CD8-positive, alpha-beta memory T cell (primary cell): Measurements from ENCODE around the gene CCDC68. TPM values are rescaled to one million over a fixed set of nuclear protein-coding genes. Genes with fewer than 3 reads are reported as not detected.

Source experiments
- CTCF ChIA-PET: fragments of 350-600 bp; sonication (Branson Sonifier 250); formaldehyde crosslinking; loops from one replicate; lab custom pipeline; 2021; ENCODE audit warnings: antibody characterized with exemption; lab: Charles Lee
- POLR2A ChIA-PET: fragments of 350-600 bp; sonication (Branson Sonifier 250); formaldehyde crosslinking; loops from one replicate; lab custom pipeline; 2021; ENCODE audit warnings: antibody characterized with exemption; lab: Charles Lee
- DNase-seq, 5 donors: peaks; one replicate each; pipeline versions ENCODE4 v3.0.0 to v3.0.0-alpha.2; 2020 to 2022; ENCODE audit warnings: mixed read lengths in 1 of 5
- H3K27ac ChIP-seq: one replicate; pipeline ENCODE4 v1.7.0; 2013; ENCODE audit warnings: low read depth, mild to moderate bottlenecking, low read length, moderate library complexity
- H3K27me3 ChIP-seq: 2 replicates; pipeline ENCODE4 v1.7.0; 2013; ENCODE audit warnings: low read length, mild to moderate bottlenecking; ENCODE audit not compliant: insufficient read depth, poor library complexity, severe bottlenecking
- H3K36me3 ChIP-seq: 2 replicates; pipeline ENCODE4 v1.7.0; 2013; ENCODE audit warnings: mild to moderate bottlenecking, low read length, moderate library complexity; ENCODE audit not compliant: insufficient read depth
- H3K4me1 ChIP-seq: 2 replicates; pipeline ENCODE4 v1.7.0; 2013; ENCODE audit warnings: mild to moderate bottlenecking, low read length, moderate library complexity; ENCODE audit not compliant: insufficient read depth
- H3K4me3 ChIP-seq: 2 replicates; pipeline ENCODE4 v1.7.0; 2013; ENCODE audit warnings: mild to moderate bottlenecking, low read length
- H3K9me3 ChIP-seq: 2 replicates; pipeline ENCODE4 v1.7.0; 2013; ENCODE audit warnings: mild to moderate bottlenecking, low read length
- H3K27ac Mint-ChIP-seq, 8 donors: one replicate each; pipeline ENCODE4 v1.8.0; 2020 to 2021; ENCODE audit warnings: mixed read lengths in 8 of 8, mild to moderate bottlenecking in 6 of 8, inconsistent platforms in 3 of 8, moderate library complexity in 3 of 8
- H3K27me3 Mint-ChIP-seq, 2 donors: one replicate each; pipeline ENCODE4 v1.8.0; 2020 to 2021; ENCODE audit warnings: mixed read lengths in 2 of 2, mild to moderate bottlenecking in 1 of 2, moderate library complexity in 1 of 2
- H3K36me3 Mint-ChIP-seq, 3 donors: one replicate each; pipeline ENCODE4 v1.8.0; 2020 to 2021; ENCODE audit warnings: mixed read lengths in 3 of 3, inconsistent platforms in 1 of 3, mild to moderate bottlenecking in 1 of 3
- H3K4me1 Mint-ChIP-seq, 3 donors: one replicate each; pipeline ENCODE4 v1.8.0; 2020 to 2021; ENCODE audit warnings: mixed read lengths in 3 of 3, inconsistent platforms in 1 of 3, mild to moderate bottlenecking in 1 of 3
- H3K4me3 Mint-ChIP-seq, 7 donors: one replicate each; pipeline ENCODE4 v1.8.0; 2020 to 2021; ENCODE audit warnings: mixed read lengths in 7 of 7, mild to moderate bottlenecking in 6 of 7, moderate library complexity in 4 of 7, inconsistent platforms in 2 of 7
- H3K9me3 Mint-ChIP-seq, 5 donors: one replicate each; pipeline ENCODE4 v1.8.0; 2020 to 2022; ENCODE audit warnings: mixed read lengths in 5 of 5, mild to moderate bottlenecking in 3 of 5, moderate library complexity in 2 of 5, inconsistent platforms in 1 of 5
- polyA plus RNA-seq: library from polyadenylated mRNA; unstranded; fragments of 300-500 nt; fragmentation: Illumina TruSeq; gene quantifications from one replicate; pipeline ENCODE4 v1.2.3, GENCODE V29; 2021
- total RNA-seq, 2 experiments: library from RNA; stranded (reverse); gene quantifications; one replicate each; pipeline ENCODE4 v1.2.3, GENCODE V29; 2021

Gene CCDC68
- total and polyA plus RNA-seq, 3 experiments from 2014 or later, result not detected

- Mint-ChIP-seq H3K36me3 (no peaks in the 10 kb centered on the region), H3K27me3 (peaks cover 0 to 9% of the 10 kb centered on the region in 2 donors), H3K9me3 (no peaks in the 10 kb centered on the region), H3K27ac (no peak overlapping the region), H3K4me1 (no peaks in the 10 kb centered on the region), H3K4me3 (no peak overlapping the region)
- Histone ChIP-seq H3K4me1 (no peaks in the 10 kb centered on the region), H3K27ac (no peak overlapping the region), H3K36me3 (no peaks in the 10 kb centered on the region), H3K27me3 (no peaks in the 10 kb centered on the region), H3K9me3 (no peaks in the 10 kb centered on the region), H3K4me3 (no peak overlapping the region)
- POLR2A ChIA-PET, result no interaction called here
- CTCF ChIA-PET, result no interaction called here
- no peak for DNase-seq
Measured at GRCh38 chr18:54991981-54992380, 32.7 kb upstream of the CCDC68 start.

GRCh38 chr18:54984908-54985307, 25.6 kb upstream of the CCDC68 start:
- no peaks in the 10 kb centered on the region for H3K9me3 ChIP-seq
- H3K36me3 Mint-ChIP-seq, result no peaks in the 10 kb centered on the region
- H3K27ac ChIP-seq, result no peak overlapping the region
- no peak for DNase-seq
- no peaks in the 10 kb centered on the region for H3K9me3 Mint-ChIP-seq
- POLR2A ChIA-PET, result no interaction called here
- H3K4me3 ChIP-seq, result no peak overlapping the region
- H3K4me1 Mint-ChIP-seq, result no peaks in the 10 kb centered on the region
- CTCF ChIA-PET, result no interaction called here
- H3K27me3 Mint-ChIP-seq, result peaks cover 2 to 3% of the 10 kb centered on the region in 2 donors
- H3K27ac Mint-ChIP-seq, result no peak overlapping the region
- no peaks in the 10 kb centered on the region for H3K27me3 ChIP-seq
- no peaks in the 10 kb centered on the region for H3K4me1 ChIP-seq
- H3K4me3 Mint-ChIP-seq, result no peak overlapping the region
- no peaks in the 10 kb centered on the region for H3K36me3 ChIP-seq

- no peaks in the 10 kb centered on the region for H3K9me3 Mint-ChIP-seq
- H3K4me1 ChIP-seq, result no peaks in the 10 kb centered on the region
- H3K27me3 Mint-ChIP-seq, result peaks cover 2 to 3% of the 10 kb centered on the region in 2 donors
- CTCF ChIA-PET, result interaction anchor here (0.6 to 1.8 kb wide), 6 partner anchors 9 to 1685 kb away, joined by 3 to 7 read pairs (median 4); no protein-coding TSS in a partner anchor
- POLR2A ChIA-PET, result no interaction called here
- no peaks in the 10 kb centered on the region for H3K36me3 ChIP-seq
- H3K36me3 Mint-ChIP-seq, result no peaks in the 10 kb centered on the region
- H3K9me3 ChIP-seq, result no peaks in the 10 kb centered on the region
- DNase-seq, result no peak
- no peak overlapping the region for H3K4me3 ChIP-seq
- no peaks in the 10 kb centered on the region for H3K4me1 Mint-ChIP-seq
- no peak overlapping the region for H3K27ac Mint-ChIP-seq
- H3K27ac ChIP-seq, result no peak overlapping the region
- H3K4me3 Mint-ChIP-seq, result no peak overlapping the region
- no peaks in the 10 kb centered on the region for H3K27me3 ChIP-seq
Measured at GRCh38 chr18:54983791-54984190, 24.5 kb upstream of the CCDC68 start.

- no peak overlapping the region for H3K4me3 ChIP-seq
- Mint-ChIP-seq H3K4me1 (no peaks in the 10 kb centered on the region), H3K27me3 (peaks cover 2 to 3% of the 10 kb centered on the region in 2 donors), H3K36me3 (no peaks in the 10 kb centered on the region), H3K4me3 (no peak overlapping the region), H3K9me3 (no peaks in the 10 kb centered on the region), H3K27ac (no peak overlapping the region)
- H3K27ac ChIP-seq, result no peak overlapping the region
- ChIA-PET POLR2A (no interaction called here), CTCF (interaction anchor here (0.6 to 1.8 kb wide), 6 partner anchors 8 to 1685 kb away, joined by 3 to 7 read pairs (median 4); no protein-coding TSS in a partner anchor)
- peak in 2 of 5 donors; percentile 4 to 9 for DNase-seq
- no peaks in the 10 kb centered on the region for H3K27me3 ChIP-seq
- H3K9me3 ChIP-seq, result no peaks in the 10 kb centered on the region
- no peaks in the 10 kb centered on the region for H3K36me3 ChIP-seq
- no peaks in the 10 kb centered on the region for H3K4me1 ChIP-seq
Measured at GRCh38 chr18:54983041-54983686, 23.9 kb upstream of the CCDC68 start.

- Mint-ChIP-seq H3K27ac (no peak overlapping the region), H3K27me3 (peaks cover 2 to 3% of the 10 kb centered on the region in 2 donors), H3K9me3 (no peaks in the 10 kb centered on the region), H3K4me1 (no peaks in the 10 kb centered on the region), H3K36me3 (no peaks in the 10 kb centered on the region), H3K4me3 (no peak overlapping the region)
- no peaks in the 10 kb centered on the region for H3K9me3 ChIP-seq
- H3K4me3 ChIP-seq, result no peak overlapping the region
- H3K4me1 ChIP-seq, result no peaks in the 10 kb centered on the region
- ChIA-PET CTCF (no interaction called here), POLR2A (no interaction called here)
- no peak overlapping the region for H3K27ac ChIP-seq
- H3K36me3 ChIP-seq, result no peaks in the 10 kb centered on the region
- H3K27me3 ChIP-seq, result no peaks in the 10 kb centered on the region
- DNase-seq, result no peak
Measured at GRCh38 chr18:54981076-54981475, 21.8 kb upstream of the CCDC68 start.

- Histone ChIP-seq H3K4me1 (no peaks in the 10 kb centered on the region), H3K27me3 (no peaks in the 10 kb centered on the region), H3K27ac (no peak overlapping the region), H3K36me3 (no peaks in the 10 kb centered on the region), H3K9me3 (no peaks in the 10 kb centered on the region), H3K4me3 (no peak overlapping the region)
- no peak overlapping the region for H3K4me3 Mint-ChIP-seq
- H3K27ac Mint-ChIP-seq, result no peak overlapping the region
- H3K27me3 Mint-ChIP-seq, result no peaks in the 10 kb centered on the region
- CTCF ChIA-PET, result interaction anchor here (1.2 to 1.3 kb wide), 2 partner anchors 8 to 11 kb away, joined by 3 to 5 read pairs; no protein-coding TSS in a partner anchor
- H3K9me3 Mint-ChIP-seq, result no peaks in the 10 kb centered on the region
- POLR2A ChIA-PET, result no interaction called here
- no peaks in the 10 kb centered on the region for H3K36me3 Mint-ChIP-seq
- DNase-seq, result no peak
- H3K4me1 Mint-ChIP-seq, result no peaks in the 10 kb centered on the region
Measured at GRCh38 chr18:54975598-54975997, 16.3 kb upstream of the CCDC68 start.

GRCh38 chr18:54973046-54973445, 13.8 kb upstream of the CCDC68 start:
- no peaks in the 10 kb centered on the region for H3K36me3 Mint-ChIP-seq
- H3K9me3 Mint-ChIP-seq, result no peaks in the 10 kb centered on the region
- no peaks in the 10 kb centered on the region for H3K27me3 ChIP-seq
- no peak overlapping the region for H3K27ac Mint-ChIP-seq
- H3K4me3 ChIP-seq, result no peak overlapping the region
- CTCF ChIA-PET, result no interaction called here
- H3K36me3 ChIP-seq, result no peaks in the 10 kb centered on the region
- no peaks in the 10 kb centered on the region for H3K27me3 Mint-ChIP-seq
- H3K9me3 ChIP-seq, result no peaks in the 10 kb centered on the region
- no peaks in the 10 kb centered on the region for H3K4me1 ChIP-seq
- no peaks in the 10 kb centered on the region for H3K4me1 Mint-ChIP-seq
- no peak for DNase-seq
- H3K27ac ChIP-seq, result no peak overlapping the region
- H3K4me3 Mint-ChIP-seq, result no peak overlapping the region
- POLR2A ChIA-PET, result no interaction called here

GRCh38 chr18:54968807-54969206, 9.5 kb upstream of the CCDC68 start:
- Mint-ChIP-seq H3K4me1 (no peaks in the 10 kb centered on the region), H3K27ac (no peak overlapping the region), H3K9me3 (no peaks in the 10 kb centered on the region), H3K27me3 (peaks cover 5 to 17% of the 10 kb centered on the region in 2 donors), H3K4me3 (no peak overlapping the region), H3K36me3 (no peaks in the 10 kb centered on the region)
- ChIA-PET POLR2A (no interaction called here), CTCF (no interaction called here)
- Histone ChIP-seq H3K9me3 (no peaks in the 10 kb centered on the region), H3K36me3 (no peaks in the 10 kb centered on the region), H3K27me3 (no peaks in the 10 kb centered on the region), H3K4me1 (no peaks in the 10 kb centered on the region), H3K4me3 (no peak overlapping the region), H3K27ac (no peak overlapping the region)
- no peak for DNase-seq
